ENCODE measurements around the gene PPP1R10.

DNA sequence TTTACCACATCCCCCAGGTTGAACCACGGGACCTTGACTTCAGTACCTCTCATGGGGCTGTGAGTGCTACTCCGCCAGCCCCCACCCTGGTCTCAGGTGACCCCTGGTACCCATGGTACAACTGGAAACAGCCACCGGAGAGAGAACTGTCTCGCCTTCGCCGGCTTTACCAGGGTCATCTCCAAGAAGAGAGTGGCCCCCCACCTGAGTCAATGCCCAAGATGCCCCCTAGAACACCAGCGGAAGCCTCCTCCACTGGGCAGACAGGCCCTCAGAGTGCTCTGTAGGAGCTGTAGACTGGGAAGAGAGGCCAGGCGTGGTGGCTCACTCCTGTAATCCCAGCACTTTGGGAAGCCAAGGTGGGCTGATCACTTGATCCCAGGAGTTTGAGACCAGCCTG, 8.5 kb upstream of the PPP1R10 start:
- TF ChIP-seq POLR2A (IDR thresholded peaks at IDR 0.05) = no peak
- TF ChIP-seq, protein P1, sequence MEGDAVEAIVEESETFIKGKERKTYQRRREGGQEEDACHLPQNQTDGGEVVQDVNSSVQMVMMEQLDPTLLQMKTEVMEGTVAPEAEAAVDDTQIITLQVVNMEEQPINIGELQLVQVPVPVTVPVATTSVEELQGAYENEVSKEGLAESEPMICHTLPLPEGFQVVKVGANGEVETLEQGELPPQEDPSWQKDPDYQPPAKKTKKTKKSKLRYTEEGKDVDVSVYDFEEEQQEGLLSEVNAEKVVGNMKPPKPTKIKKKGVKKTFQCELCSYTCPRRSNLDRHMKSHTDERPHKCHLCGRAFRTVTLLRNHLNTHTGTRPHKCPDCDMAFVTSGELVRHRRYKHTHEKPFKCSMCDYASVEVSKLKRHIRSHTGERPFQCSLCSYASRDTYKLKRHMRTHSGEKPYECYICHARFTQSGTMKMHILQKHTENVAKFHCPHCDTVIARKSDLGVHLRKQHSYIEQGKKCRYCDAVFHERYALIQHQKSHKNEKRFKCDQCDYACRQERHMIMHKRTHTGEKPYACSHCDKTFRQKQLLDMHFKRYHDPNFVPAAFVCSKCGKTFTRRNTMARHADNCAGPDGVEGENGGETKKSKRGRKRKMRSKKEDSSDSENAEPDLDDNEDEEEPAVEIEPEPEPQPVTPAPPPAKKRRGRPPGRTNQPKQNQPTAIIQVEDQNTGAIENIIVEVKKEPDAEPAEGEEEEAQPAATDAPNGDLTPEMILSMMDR (IDR thresholded peaks at IDR 0.05) = no peak

Data from body of pancreas (tissue), 4 donors.